RKO (cell line): ENCODE data around the gene SOX10.
A peak's percentile ranks its signal among the peaks of the same experiment; 100 is the strongest.

Experiments used
- DNase-seq: peaks from one replicate; pipeline ENCODE4 v3.0.0-alpha.2; 2016; ENCODE audit warnings: low spot score

SOX10 gene

GRCh38 chr22:38016182-38017151, 32.1 kb upstream of the SOX10 start:
- DNase-seq: no peak

- DNase-seq: no peak
These were observed 29.7 kb upstream of the SOX10 start for GRCh38 chr22:38014083-38014482.

- DNase-seq: peak; percentile 50
These were observed 28.3 kb upstream of the SOX10 start for GRCh38 chr22:38012604-38013072.

GRCh38 chr22:38009000-38009806, 24.8 kb upstream of the SOX10 start:
- no peak for DNase-seq

- DNase-seq: no peak
These were observed 23.1 kb upstream of the SOX10 start for GRCh38 chr22:38007330-38007902.

GRCh38 chr22:38006906-38007305, 22.6 kb upstream of the SOX10 start:
- no peak for DNase-seq

GRCh38 chr22:38005943-38006342, 21.6 kb upstream of the SOX10 start:
- no peak for DNase-seq

- peak; percentile 80 for DNase-seq
These were observed 15.4 kb upstream of the SOX10 start for GRCh38 chr22:37999640-38000272.

- DNase-seq: no peak
These were observed 14.9 kb upstream of the SOX10 start for GRCh38 chr22:37999236-37999635.

- DNase-seq: no peak
These were observed 14.2 kb upstream of the SOX10 start for GRCh38 chr22:37998543-37998942.

- DNase-seq: no peak
These were observed 12.3 kb upstream of the SOX10 start for GRCh38 chr22:37996515-37997246.

- DNase-seq: no peak
These were observed 11.7 kb upstream of the SOX10 start for GRCh38 chr22:37996079-37996478.

- DNase-seq: no peak
These were observed 11.1 kb upstream of the SOX10 start for GRCh38 chr22:37995460-37995859.

- no peak for DNase-seq
These were observed 10.6 kb upstream of the SOX10 start for GRCh38 chr22:37994982-37995381.

- DNase-seq: no peak
These were observed 9.7 kb upstream of the SOX10 start for GRCh38 chr22:37994049-37994448.

GRCh38 chr22:37991731-37992442, 7.5 kb upstream of the SOX10 start:
- peak; percentile 15 for DNase-seq

GRCh38 chr22:37990862-37991261, 6.5 kb upstream of the SOX10 start:
- no peak for DNase-seq

- no peak for DNase-seq
These were observed 5.9 kb upstream of the SOX10 start for GRCh38 chr22:37990301-37990700.

- DNase-seq: no peak
These were observed 5.0 kb upstream of the SOX10 start for GRCh38 chr22:37989146-37990045.

GRCh38 chr22:37986371-37986770, 2.0 kb upstream of the SOX10 start:
- no peak for DNase-seq
